ENCODE results near the gene TRMT10C.

The TRMT10C gene

DNA sequence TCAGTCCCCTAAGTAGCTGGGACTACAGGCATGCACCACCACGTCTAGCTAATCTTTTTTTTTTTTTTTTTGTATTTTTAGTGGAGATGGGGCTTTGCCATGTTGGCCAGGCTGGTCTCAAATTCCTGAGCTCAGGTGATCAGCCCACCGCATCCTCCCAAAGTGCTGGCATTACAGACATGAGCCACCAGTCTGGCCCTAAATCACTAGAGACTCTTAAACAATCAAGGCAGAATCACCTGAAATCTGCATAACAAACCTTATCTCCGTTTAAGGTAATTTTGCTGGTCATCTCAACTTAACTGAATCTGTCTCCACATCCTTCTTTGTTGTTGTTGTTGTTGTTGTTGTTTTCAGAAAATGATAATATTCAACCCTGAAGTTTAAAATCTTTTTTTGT lies 5.6 kb upstream of the TRMT10C start:
- Histone ChIP-seq H3K27ac (no peak overlapping the region), H3K79me2 (ENCODE audit: insufficient read depth, low read depth) (no peaks in the 10 kb centered on the region), H3K4me2 (no peak overlapping the region), H3K9ac (no peak overlapping the region), H3K27me3 (ENCODE audit: insufficient read depth, low read depth) (no peaks in the 10 kb centered on the region), H4K20me1 (ENCODE audit: insufficient read depth) (no peaks in the 10 kb centered on the region), H2AFZ (ENCODE audit: low read depth) (no peak overlapping the region), H3K4me1 (ENCODE audit: low read depth, poor library complexity, severe bottlenecking) (no peaks in the 10 kb centered on the region), H3K36me3 (ENCODE audit: insufficient read depth) (no peaks in the 10 kb centered on the region), H3K4me3 (IDR thresholded peaks at IDR 0.05; ENCODE audit: insufficient read depth, low read depth, low read length) (no peak overlapping the region)
- TF ChIP-seq, protein P1, sequence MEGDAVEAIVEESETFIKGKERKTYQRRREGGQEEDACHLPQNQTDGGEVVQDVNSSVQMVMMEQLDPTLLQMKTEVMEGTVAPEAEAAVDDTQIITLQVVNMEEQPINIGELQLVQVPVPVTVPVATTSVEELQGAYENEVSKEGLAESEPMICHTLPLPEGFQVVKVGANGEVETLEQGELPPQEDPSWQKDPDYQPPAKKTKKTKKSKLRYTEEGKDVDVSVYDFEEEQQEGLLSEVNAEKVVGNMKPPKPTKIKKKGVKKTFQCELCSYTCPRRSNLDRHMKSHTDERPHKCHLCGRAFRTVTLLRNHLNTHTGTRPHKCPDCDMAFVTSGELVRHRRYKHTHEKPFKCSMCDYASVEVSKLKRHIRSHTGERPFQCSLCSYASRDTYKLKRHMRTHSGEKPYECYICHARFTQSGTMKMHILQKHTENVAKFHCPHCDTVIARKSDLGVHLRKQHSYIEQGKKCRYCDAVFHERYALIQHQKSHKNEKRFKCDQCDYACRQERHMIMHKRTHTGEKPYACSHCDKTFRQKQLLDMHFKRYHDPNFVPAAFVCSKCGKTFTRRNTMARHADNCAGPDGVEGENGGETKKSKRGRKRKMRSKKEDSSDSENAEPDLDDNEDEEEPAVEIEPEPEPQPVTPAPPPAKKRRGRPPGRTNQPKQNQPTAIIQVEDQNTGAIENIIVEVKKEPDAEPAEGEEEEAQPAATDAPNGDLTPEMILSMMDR (conservative IDR thresholded peaks at IDR 0.05; ENCODE audit: low read depth, low read length), result no peak

DNA sequence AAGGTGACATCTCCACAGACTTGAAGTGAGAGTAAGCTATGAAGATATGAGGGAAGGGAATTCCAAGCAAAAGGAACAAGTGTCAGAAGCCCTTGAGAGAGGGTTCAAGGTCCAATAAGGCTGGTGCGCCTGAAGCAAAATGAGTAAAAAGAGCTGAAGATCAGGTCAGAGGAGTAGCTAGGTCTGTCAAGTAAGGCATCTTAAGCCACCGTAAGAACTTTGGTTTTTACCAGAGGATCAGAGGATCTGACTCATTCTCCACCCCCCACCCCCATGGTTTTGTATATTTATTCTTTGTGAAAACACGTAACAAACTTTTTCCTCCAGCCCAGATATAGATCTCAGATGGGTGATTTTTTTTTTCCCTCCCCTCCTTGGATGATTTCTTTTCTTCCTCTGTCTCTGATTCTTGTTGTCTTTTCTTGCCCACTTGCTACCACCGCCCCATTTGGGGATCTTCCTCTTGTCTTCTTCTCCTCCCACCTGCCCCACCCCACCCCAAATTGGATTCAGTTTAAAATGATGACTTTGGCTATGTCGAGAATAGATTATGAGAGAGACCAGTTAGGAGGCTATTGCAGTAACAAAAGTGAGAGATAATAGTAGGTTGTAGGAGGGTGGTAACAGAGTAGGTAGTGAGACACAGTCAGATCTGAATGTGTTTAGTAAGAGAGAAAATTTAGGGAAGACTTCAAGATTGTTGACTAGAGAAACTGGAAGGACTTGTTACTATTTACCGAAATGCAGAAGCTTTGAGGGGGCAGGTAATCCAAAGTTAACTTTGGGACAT lies 6.1 kb downstream of the TRMT10C start:
- TF ChIP-seq, protein P1 (conservative IDR thresholded peaks at IDR 0.05; ENCODE audit: low read depth, low read length), result no peak
- H3K27ac ChIP-seq, result no peak overlapping the region
- H3K4me2 ChIP-seq, result no peak overlapping the region
- H3K4me3 ChIP-seq (IDR thresholded peaks at IDR 0.05; ENCODE audit: insufficient read depth, low read depth, low read length), result no peak overlapping the region
- 0 out of 2 replicates have a peak, but pooled peaks cover 3% of the 10 kb centered on the region for H4K20me1 ChIP-seq (ENCODE audit: insufficient read depth)
- H3K79me2 ChIP-seq (ENCODE audit: insufficient read depth, low read depth), result peaks cover 23% of the 10 kb centered on the region
- no peak overlapping the region for H2AFZ ChIP-seq (ENCODE audit: low read depth)
- no peaks in the 10 kb centered on the region; the same call in 1 of the 2 replicates for H3K36me3 ChIP-seq (ENCODE audit: insufficient read depth)
- H3K27me3 ChIP-seq (ENCODE audit: insufficient read depth, low read depth), result no peaks in the 10 kb centered on the region
- no peak overlapping the region for H3K9ac ChIP-seq
- peaks cover 12% of the 10 kb centered on the region for H3K4me1 ChIP-seq (ENCODE audit: low read depth, poor library complexity, severe bottlenecking)

DNA sequence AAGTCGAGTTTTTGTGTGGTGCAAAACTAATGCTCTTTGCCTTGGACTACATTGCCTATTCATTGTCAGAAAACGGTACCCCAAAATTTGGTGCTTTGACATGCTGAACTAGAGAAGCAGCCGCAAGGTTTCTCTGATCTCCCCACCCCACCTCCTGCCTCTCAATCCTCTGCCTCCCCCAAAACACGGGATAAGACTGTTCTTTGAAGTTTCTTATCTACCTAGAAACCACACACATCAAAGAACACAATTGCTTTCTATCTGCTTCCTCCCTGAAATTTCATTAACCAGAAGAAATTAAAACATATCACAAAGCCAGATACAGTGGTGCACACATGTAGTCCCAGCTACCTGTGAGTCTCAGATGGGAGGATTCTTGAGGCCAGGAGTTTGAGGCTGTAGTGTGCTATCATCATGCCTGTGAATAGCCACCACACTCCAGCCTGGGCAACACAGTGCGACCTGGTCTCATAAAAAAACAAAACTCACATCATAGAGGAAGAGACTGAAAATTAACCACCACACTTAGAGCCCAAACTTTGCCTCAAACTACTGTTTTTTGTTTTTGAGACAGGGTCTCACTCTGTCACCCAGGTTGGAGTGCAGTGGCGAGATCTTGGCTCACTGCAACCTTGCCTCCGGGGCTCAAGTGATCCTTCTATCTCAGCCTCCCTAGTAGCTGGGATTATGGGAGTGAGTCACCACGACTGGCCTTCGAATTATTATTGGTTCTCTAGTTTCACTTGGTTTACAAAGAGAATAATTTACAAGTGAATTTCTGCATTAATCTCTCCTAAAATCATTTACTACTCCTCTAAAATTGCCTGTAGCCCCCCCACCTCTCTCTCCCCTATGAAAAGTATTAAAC lies 9.6 kb downstream of the TRMT10C start:
- no peaks in the 10 kb centered on the region for H3K27me3 ChIP-seq (ENCODE audit: insufficient read depth, low read depth)
- H3K9ac ChIP-seq, result no peak overlapping the region
- no peak overlapping the region for H2AFZ ChIP-seq (ENCODE audit: low read depth)
- H4K20me1 ChIP-seq (ENCODE audit: insufficient read depth), result 0 out of 2 replicates have a peak, but pooled peaks cover 3% of the 10 kb centered on the region
- TF ChIP-seq, protein P1 (conservative IDR thresholded peaks at IDR 0.05; ENCODE audit: low read depth, low read length), result no peak
- no peak overlapping the region for H3K27ac ChIP-seq
- H3K4me2 ChIP-seq, result no peak overlapping the region
- H3K4me3 ChIP-seq (IDR thresholded peaks at IDR 0.05; ENCODE audit: insufficient read depth, low read depth, low read length), result no peak overlapping the region
- peaks cover 20% of the 10 kb centered on the region for H3K4me1 ChIP-seq (ENCODE audit: low read depth, poor library complexity, severe bottlenecking)
- H3K79me2 ChIP-seq (ENCODE audit: insufficient read depth, low read depth), result peaks cover 19% of the 10 kb centered on the region
- H3K36me3 ChIP-seq (ENCODE audit: insufficient read depth), result no peaks in the 10 kb centered on the region

DNA sequence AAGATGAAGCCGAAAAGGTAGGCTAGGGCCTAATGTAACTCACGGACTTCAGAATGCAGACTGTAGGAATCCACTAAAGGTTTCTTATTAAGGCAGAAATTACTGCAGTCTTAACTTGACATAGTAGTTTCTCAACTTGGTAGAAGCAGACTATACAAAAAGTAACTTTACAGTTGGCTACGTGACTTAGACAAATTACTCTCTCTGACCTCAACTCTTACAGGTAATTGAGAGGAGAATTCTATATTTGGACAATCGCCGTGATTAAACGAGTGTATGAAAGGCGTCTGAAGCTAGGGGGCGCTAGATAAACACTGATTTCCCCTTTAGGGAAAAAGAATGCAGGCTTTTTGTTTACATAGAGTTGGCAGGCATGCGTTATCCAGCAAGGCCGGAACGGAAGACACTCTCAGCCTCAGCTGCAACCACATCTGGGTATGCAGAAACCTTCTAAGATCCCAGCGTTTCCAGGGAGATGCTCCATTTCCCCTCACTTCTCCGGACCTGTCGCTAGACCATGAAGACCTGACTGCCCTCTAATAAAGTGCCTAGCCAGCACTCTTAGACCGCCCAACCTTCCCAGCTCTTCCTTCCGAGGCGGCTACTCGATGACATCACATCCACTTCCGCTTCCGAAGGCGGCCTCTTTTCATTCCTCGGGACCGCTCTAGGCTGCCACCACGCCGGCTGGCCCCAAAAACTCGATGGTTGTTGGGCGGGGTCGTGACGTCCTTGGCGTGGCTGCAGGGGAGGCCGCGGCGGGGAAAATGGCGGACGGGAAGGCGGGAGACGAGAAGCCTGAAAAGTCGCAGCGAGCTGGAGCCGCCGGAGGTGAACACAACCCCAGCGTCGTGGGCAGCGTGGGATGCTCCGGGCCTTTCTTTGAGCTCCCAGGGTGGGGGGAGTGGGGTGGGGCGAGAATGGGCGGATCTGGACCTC lies 12.1 kb downstream of the TRMT10C start, which contains the start of gene PCNP:
Gene PCNP, plus strand, starts transcription at position 732 of the 939 bp plus-strand sequence. Its CDS starts 36 bp downstream, at position 768.
- Histone ChIP-seq H3K4me3 (IDR thresholded peaks at IDR 0.05; ENCODE audit: insufficient read depth, low read depth, low read length) (peak within 1 kb of the TSS; percentile 54), H3K36me3 (ENCODE audit: insufficient read depth) (no peaks in the 10 kb centered on the region), H3K27me3 (ENCODE audit: insufficient read depth, low read depth) (no peaks in the 10 kb centered on the region), H3K27ac (peak within 1 kb of the TSS; percentile 94), H3K9ac (peak within 1 kb of the TSS; percentile 97), H3K79me2 (ENCODE audit: insufficient read depth, low read depth) (peaks cover 43% of the 10 kb centered on the region), H2AFZ (ENCODE audit: low read depth) (peak within 1 kb of the TSS; percentile 73), H3K4me1 (ENCODE audit: low read depth, poor library complexity, severe bottlenecking) (peaks cover 27% of the 10 kb centered on the region), H3K4me2 (peak within 1 kb of the TSS; percentile 80), H4K20me1 (ENCODE audit: insufficient read depth) (no peaks in the 10 kb centered on the region)
- TF ChIP-seq, protein P1 (conservative IDR thresholded peaks at IDR 0.05; ENCODE audit: low read depth, low read length), result peak; percentile 98
